Upper lobe of left lung (tissue), 4 donors: ENCODE data around the gene PCSK1.

Experiments
- CTCF ChIP-seq, 6 experiments: fragments of 450-650 bp in 4 of 6; fragments of 200-600 bp in 2 of 6; sonication (generic) in 2 of 6; IDR thresholded peaks; one replicate each; pipeline ENCODE4 v1.5.1; 2016 to 2019; ENCODE audit warnings: antibody characterized with exemption in 6 of 6
- POLR2A ChIP-seq, 4 donors: fragments of 450-650 bp; IDR thresholded peaks; one replicate each; pipeline ENCODE4 v1.5.1; 2016 to 2017; ENCODE audit warnings: antibody characterized with exemption in 4 of 4, mild to moderate bottlenecking in 2 of 4
- POLR2AphosphoS5 ChIP-seq, 2 donors: sonication (generic); formaldehyde crosslinking; IDR thresholded peaks; one replicate each; pipeline ENCODE4 v1.5.1; 2017; ENCODE audit warnings: antibody characterized with exemption in 2 of 2

GRCh38 chr5:96415897-96416296, 17.2 kb downstream of the PCSK1 start:
- TF ChIP-seq POLR2A (IDR thresholded peaks at IDR 0.05), result no peak
- TF ChIP-seq POLR2AphosphoS5 (IDR thresholded peaks at IDR 0.05), result no peak
- TF ChIP-seq CTCF (IDR thresholded peaks at IDR 0.05), result no peak
